ENCODE results near the gene SALL4.
A peak's percentile ranks its signal among the peaks of the same experiment; 100 is the strongest.

Gene SALL4

DNA sequence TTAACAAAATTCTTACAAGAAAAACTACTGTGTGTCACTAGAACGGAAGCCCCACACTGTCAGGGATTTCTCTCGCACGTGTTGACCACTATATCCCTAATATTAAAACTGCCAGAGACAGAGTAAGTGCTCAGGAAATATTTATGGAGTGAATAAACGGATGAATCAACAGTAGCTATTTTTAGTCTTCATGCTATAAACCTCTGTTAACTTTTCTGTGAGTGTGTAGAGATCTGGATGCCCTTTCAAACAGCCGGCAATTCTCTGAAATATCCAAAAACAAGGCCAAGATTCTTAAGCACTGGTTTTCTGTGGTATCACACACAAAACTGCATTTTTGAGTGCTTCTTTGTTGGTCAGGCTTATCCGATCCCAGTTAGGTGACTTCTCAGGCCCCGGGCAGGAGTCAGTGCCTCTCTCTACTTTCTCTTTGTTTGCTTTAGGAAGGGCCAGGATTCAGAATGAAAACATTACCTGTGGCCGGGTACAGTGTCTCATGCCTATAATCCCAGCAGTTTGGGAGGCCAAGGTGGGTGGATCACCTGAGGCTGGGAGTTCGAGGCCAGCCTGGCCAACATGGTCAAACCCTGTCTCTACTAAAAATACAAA is 49.9 kb downstream of the SALL4 start:
- TF ChIP-seq ZNF391 (tag by site-specific recombination; IDR thresholded peaks at IDR 0.05; ENCODE audit: borderline replicate concordance, low read depth) (no peak), ZNF664 (tag by site-specific recombination; IDR thresholded peaks at IDR 0.05) (0 out of 2 replicates have a peak, but pooled peaks have one; percentile 28), ZEB2 (tag by site-specific recombination; IDR thresholded peaks at IDR 0.05) (no peak), ZBTB7A (tag by site-specific recombination; IDR thresholded peaks at IDR 0.05; ENCODE audit: low read depth) (no peak), ZNF549 (tag by site-specific recombination; IDR thresholded peaks at IDR 0.05) (no peak), EGR2 (tag by site-specific recombination; IDR thresholded peaks at IDR 0.05; ENCODE audit: low read depth) (0 out of 2 replicates have a peak, but pooled peaks have one; percentile 9), SCRT2 (tag by site-specific recombination; IDR thresholded peaks at IDR 0.05) (no peak)
- TF ChIP-seq, protein P1, sequence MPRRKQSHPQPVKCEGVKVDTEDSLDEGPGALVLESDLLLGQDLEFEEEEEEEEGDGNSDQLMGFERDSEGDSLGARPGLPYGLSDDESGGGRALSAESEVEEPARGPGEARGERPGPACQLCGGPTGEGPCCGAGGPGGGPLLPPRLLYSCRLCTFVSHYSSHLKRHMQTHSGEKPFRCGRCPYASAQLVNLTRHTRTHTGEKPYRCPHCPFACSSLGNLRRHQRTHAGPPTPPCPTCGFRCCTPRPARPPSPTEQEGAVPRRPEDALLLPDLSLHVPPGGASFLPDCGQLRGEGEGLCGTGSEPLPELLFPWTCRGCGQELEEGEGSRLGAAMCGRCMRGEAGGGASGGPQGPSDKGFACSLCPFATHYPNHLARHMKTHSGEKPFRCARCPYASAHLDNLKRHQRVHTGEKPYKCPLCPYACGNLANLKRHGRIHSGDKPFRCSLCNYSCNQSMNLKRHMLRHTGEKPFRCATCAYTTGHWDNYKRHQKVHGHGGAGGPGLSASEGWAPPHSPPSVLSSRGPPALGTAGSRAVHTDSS (tag by site-specific recombination; IDR thresholded peaks at IDR 0.05) = no peak
- TF ChIP-seq, protein P2, sequence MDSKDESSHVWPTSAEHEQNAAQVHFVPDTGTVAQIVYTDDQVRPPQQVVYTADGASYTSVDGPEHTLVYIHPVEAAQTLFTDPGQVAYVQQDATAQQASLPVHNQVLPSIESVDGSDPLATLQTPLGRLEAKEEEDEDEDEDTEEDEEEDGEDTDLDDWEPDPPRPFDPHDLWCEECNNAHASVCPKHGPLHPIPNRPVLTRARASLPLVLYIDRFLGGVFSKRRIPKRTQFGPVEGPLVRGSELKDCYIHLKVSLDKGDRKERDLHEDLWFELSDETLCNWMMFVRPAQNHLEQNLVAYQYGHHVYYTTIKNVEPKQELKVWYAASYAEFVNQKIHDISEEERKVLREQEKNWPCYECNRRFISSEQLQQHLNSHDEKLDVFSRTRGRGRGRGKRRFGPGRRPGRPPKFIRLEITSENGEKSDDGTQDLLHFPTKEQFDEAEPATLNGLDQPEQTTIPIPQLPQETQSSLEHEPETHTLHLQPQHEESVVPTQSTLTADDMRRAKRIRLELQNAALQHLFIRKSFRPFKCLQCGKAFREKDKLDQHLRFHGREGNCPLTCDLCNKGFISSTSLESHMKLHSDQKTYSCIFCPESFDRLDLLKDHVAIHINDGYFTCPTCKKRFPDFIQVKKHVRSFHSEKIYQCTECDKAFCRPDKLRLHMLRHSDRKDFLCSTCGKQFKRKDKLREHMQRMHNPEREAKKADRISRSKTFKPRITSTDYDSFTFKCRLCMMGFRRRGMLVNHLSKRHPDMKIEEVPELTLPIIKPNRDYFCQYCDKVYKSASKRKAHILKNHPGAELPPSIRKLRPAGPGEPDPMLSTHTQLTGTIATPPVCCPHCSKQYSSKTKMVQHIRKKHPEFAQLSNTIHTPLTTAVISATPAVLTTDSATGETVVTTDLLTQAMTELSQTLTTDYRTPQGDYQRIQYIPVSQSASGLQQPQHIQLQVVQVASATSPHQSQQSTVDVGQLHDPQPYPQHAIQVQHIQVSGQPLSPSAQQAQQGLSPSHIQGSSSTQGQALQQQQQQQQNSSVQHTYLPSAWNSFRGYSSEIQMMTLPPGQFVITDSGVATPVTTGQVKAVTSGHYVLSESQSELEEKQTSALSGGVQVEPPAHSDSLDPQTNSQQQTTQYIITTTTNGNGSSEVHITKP (tag by site-specific recombination; IDR thresholded peaks at IDR 0.05) = 0 out of 2 replicates have a peak, but pooled peaks have one; percentile 12
- ChIA-PET CTCF (interaction anchor here (0.6 to 0.8 kb wide), 2 partner anchors 29 to 52 kb away, joined by 3 read pairs; no protein-coding TSS in a partner anchor), POLR2A (no interaction called here)
- Histone ChIP-seq H3K4me3 (ENCODE audit: low read depth, low read length) (no peak overlapping the region), H3K27ac (ENCODE audit: extremely low read depth, low read depth, low read length) (peak overlapping the region; percentile 37; the same call in 1 of the 2 replicates), H3K9me3 (ENCODE audit: control insufficient read depth, insufficient read depth, low read depth, low read length) (no peaks in the 10 kb centered on the region), H3K36me3 (ENCODE audit: control insufficient read depth in 2 of 2, insufficient read depth in 1 of 2, low read length in 2 of 2) (no peaks in the 10 kb centered on the region; a peak in 1 of 3 replicates), H3K4me1 (ENCODE audit: control insufficient read depth, insufficient read depth, low read length) (peaks cover 7% of the 10 kb centered on the region)

DNA sequence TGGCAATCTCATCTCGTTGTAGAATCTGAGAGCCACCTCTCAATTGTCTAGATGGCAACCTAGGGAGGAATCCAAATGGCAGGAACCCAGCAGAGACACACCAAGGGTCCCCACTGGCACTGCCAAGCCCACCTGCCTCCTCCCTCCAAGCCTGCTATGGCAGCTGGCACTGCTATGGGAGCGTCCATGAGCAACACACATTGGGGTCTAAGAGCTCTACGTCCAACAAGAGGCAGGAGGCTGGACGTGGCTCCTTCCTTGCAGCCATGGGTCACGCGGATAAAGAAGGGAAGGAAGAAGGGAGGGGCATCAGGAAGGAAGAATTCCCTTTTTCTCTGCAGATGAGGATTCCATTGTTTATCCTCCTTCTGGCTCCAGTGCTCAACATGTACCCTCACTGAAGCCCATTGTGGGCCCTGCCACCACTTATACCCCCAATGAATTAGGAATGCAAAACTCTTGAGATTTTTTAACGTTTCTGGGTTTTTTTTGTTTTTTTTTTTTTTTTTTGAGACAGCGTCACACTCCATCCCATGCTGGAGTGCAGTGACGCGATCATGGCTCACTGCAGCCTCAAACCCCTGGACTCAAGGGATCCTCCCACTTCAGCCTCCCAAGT is 51.4 kb downstream of the SALL4 start:
- ChIA-PET POLR2A (no interaction called here), CTCF (interaction anchor here (1.1 kb wide), 1 partner anchor 184 kb away, joined by 3 read pairs; no protein-coding TSS in a partner anchor)
- no peaks in the 10 kb centered on the region for H3K9me3 ChIP-seq (ENCODE audit: control insufficient read depth, insufficient read depth, low read depth, low read length)
- H3K4me3 ChIP-seq (ENCODE audit: low read depth, low read length) = no peak overlapping the region
- TF ChIP-seq, protein P3, sequence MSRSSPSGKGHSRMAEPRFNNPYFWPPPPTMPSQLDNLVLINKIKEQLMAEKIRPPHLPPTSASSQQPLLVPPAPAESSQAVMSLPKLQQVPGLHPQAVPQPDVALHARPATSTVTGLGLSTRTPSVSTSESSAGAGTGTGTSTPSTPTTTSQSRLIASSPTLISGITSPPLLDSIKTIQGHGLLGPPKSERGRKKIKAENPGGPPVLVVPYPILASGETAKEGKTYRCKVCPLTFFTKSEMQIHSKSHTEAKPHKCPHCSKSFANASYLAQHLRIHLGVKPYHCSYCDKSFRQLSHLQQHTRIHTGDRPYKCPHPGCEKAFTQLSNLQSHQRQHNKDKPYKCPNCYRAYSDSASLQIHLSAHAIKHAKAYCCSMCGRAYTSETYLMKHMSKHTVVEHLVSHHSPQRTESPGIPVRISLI (tag by site-specific recombination; IDR thresholded peaks at IDR 0.05) = peak; percentile 75
- peak; percentile 24; the same call in 1 of the 2 replicates for TF ChIP-seq ZNF341 (tag by site-specific recombination; IDR thresholded peaks at IDR 0.05; ENCODE audit: low read depth)
- TF ChIP-seq ZNF133 (tag by site-specific recombination; IDR thresholded peaks at IDR 0.05) = peak; percentile 95
- TF ChIP-seq ZSCAN30 (tag by site-specific recombination; IDR thresholded peaks at IDR 0.05) = no peak
- TF ChIP-seq, protein P4, sequence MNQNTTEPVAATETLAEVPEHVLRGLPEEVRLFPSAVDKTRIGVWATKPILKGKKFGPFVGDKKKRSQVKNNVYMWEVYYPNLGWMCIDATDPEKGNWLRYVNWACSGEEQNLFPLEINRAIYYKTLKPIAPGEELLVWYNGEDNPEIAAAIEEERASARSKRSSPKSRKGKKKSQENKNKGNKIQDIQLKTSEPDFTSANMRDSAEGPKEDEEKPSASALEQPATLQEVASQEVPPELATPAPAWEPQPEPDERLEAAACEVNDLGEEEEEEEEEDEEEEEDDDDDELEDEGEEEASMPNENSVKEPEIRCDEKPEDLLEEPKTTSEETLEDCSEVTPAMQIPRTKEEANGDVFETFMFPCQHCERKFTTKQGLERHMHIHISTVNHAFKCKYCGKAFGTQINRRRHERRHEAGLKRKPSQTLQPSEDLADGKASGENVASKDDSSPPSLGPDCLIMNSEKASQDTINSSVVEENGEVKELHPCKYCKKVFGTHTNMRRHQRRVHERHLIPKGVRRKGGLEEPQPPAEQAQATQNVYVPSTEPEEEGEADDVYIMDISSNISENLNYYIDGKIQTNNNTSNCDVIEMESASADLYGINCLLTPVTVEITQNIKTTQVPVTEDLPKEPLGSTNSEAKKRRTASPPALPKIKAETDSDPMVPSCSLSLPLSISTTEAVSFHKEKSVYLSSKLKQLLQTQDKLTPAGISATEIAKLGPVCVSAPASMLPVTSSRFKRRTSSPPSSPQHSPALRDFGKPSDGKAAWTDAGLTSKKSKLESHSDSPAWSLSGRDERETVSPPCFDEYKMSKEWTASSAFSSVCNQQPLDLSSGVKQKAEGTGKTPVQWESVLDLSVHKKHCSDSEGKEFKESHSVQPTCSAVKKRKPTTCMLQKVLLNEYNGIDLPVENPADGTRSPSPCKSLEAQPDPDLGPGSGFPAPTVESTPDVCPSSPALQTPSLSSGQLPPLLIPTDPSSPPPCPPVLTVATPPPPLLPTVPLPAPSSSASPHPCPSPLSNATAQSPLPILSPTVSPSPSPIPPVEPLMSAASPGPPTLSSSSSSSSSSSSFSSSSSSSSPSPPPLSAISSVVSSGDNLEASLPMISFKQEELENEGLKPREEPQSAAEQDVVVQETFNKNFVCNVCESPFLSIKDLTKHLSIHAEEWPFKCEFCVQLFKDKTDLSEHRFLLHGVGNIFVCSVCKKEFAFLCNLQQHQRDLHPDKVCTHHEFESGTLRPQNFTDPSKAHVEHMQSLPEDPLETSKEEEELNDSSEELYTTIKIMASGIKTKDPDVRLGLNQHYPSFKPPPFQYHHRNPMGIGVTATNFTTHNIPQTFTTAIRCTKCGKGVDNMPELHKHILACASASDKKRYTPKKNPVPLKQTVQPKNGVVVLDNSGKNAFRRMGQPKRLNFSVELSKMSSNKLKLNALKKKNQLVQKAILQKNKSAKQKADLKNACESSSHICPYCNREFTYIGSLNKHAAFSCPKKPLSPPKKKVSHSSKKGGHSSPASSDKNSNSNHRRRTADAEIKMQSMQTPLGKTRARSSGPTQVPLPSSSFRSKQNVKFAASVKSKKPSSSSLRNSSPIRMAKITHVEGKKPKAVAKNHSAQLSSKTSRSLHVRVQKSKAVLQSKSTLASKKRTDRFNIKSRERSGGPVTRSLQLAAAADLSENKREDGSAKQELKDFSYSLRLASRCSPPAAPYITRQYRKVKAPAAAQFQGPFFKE (tag by site-specific recombination; IDR thresholded peaks at IDR 0.05; ENCODE audit: borderline replicate concordance) = no peak
- no peak for TF ChIP-seq ZNF426 (tag by site-specific recombination; IDR thresholded peaks at IDR 0.05)
- no peak for TF ChIP-seq KLF16 (tag by site-specific recombination; IDR thresholded peaks at IDR 0.05)
- TF ChIP-seq YY1 (tag by site-specific recombination; IDR thresholded peaks at IDR 0.05) = no peak
- TF ChIP-seq ZNF529 (tag by site-specific recombination; IDR thresholded peaks at IDR 0.05; ENCODE audit: insufficient replicate concordance) = no peak
- H3K4me1 ChIP-seq (ENCODE audit: control insufficient read depth, insufficient read depth, low read length) = peaks cover 7% of the 10 kb centered on the region
- H3K27ac ChIP-seq (ENCODE audit: extremely low read depth, low read depth, low read length) = no peak overlapping the region; the same call in 1 of the 2 replicates
- no peaks in the 10 kb centered on the region; a peak in 1 of 3 replicates for H3K36me3 ChIP-seq (ENCODE audit: control insufficient read depth in 2 of 2, insufficient read depth in 1 of 2, low read length in 2 of 2)

Data from HEK293 (cell line).